Activated CD8-positive, alpha-beta T cell treated with anti-CD3 and anti-CD28 coated beads for 36 hours (primary cell): ENCODE results near the gene B4GALT5. TPM values are rescaled to one million over a fixed set of nuclear protein-coding genes. Genes with fewer than 3 reads are reported as not detected.
"Not testable (repeated sequence)": the region's sequence is repeated elsewhere in the genome, so short reads cannot be mapped to it uniquely, and the experiment has no call there.

ENCODE experiments used
- ATAC-seq: fragments of 200-7000 bp; cut with Tn5 transposase; one replicate; pipeline ENCODE4 v1.10.0; 2021; ENCODE audit warnings: mild to moderate bottlenecking, moderate library complexity
- CTCF ChIA-PET: fragments of 350-600 bp; sonication (Branson Sonifier 250); formaldehyde crosslinking; loops from one replicate; lab custom pipeline; 2021; ENCODE audit warnings: antibody characterized with exemption; lab: Charles Lee
- POLR2A ChIA-PET: fragments of 350-600 bp; sonication (Branson Sonifier 250); formaldehyde crosslinking; loops from one replicate; lab custom pipeline; 2021; ENCODE audit warnings: antibody characterized with exemption; lab: Charles Lee
- DNase-seq: peaks from one replicate; pipeline ENCODE4 v3.0.0-alpha.2; 2020
- H3K27ac Mint-ChIP-seq: one replicate; pipeline ENCODE4 v1.8.0; 2021; ENCODE audit warnings: mild to moderate bottlenecking, mixed read lengths
- H3K27me3 Mint-ChIP-seq: one replicate; pipeline ENCODE4 v1.8.0; 2021; ENCODE audit warnings: mixed read lengths
- H3K36me3 Mint-ChIP-seq: one replicate; pipeline ENCODE4 v1.8.0; 2021; ENCODE audit warnings: low read depth, mixed read lengths
- H3K4me1 Mint-ChIP-seq: one replicate; pipeline ENCODE4 v1.8.0; 2021; ENCODE audit warnings: low read depth, mixed read lengths
- H3K4me3 Mint-ChIP-seq: one replicate; pipeline ENCODE4 v1.8.0; 2021; ENCODE audit warnings: mild to moderate bottlenecking, moderate library complexity, mixed read lengths
- H3K9me3 Mint-ChIP-seq: one replicate; pipeline ENCODE4 v1.8.0; 2021; ENCODE audit warnings: mixed read lengths
- intact Hi-C: fragments of 100-400 bp; cut with micrococcal nuclease; formaldehyde crosslinking; loops from one replicate; pipeline ENCODE4 v1.10.0; 2022
- total RNA-seq, 2 experiments: library from RNA; stranded (reverse); gene quantifications; one replicate each; pipeline ENCODE4 v1.2.3, GENCODE V29; 2021
- TF ChIP-seq, protein P1 (sequence below): fragments of 200-600 bp; IDR thresholded peaks from one replicate; pipeline ENCODE4 v1.8.0; 2022; ENCODE audit warnings: antibody characterized with exemption, mild to moderate bottlenecking

B4GALT5 gene, protein sequence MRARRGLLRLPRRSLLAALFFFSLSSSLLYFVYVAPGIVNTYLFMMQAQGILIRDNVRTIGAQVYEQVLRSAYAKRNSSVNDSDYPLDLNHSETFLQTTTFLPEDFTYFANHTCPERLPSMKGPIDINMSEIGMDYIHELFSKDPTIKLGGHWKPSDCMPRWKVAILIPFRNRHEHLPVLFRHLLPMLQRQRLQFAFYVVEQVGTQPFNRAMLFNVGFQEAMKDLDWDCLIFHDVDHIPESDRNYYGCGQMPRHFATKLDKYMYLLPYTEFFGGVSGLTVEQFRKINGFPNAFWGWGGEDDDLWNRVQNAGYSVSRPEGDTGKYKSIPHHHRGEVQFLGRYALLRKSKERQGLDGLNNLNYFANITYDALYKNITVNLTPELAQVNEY
- 10 to 100 TPM; 16.5 to 16.8 TPM for total RNA-seq

DNA sequence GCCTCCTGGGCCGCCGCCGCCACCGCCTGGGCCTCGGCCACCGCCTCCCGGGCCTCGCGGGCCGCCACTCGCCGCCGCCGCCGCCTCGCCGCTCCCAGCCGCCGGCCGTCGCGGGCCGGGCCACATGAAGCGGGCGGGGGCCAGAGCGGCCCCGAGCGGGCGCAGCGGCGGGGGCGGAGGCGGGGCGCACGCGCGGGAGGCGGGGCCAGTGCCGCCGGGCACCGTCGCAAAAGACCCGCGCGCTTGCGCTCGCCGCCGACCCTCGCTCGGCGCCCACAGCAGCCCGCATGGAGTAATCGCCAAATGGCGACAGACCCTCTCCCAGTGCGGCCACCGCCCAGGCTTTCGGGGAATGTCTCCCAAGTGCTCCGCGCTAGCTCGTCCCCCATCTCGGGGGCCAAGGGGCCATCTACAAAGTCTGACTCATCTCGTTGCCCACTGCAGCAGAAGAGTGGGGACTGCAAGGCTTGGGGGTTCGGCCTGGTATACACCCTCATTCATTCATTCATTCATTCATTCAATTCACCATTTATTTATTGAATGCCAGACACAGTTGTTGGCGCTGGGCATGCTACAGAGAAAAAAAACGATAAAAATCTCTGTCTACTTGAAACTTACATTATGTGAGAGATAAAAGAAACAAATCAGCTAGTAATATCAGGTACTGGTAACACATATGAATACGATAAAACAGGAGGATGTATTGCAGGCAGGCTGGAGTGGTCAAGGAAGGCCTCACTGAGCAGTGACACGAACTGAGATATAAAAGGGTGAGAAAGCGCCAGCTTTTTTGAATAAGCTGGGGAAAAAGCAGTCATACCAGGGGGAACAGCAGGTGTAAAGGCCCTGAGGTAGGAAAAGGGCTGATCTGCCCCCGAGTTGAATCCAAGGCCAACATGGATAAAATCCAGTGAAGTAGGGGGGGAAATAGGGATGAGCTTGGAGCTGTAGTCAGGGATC is at the start of gene B4GALT5:
Gene B4GALT5, minus strand, starts transcription at position 126 of the 960 bp plus-strand sequence. CDS start 188 bp downstream, outside the sequence.
- CTCF ChIA-PET: interaction anchor here (0.8 to 1.8 kb wide), 8 partner anchors 45 to 357 kb away, joined by 3 to 8 read pairs (median 4); no protein-coding TSS in a partner anchor
- POLR2A ChIA-PET: interaction anchor here (0.6 to 1.6 kb wide), 6 partner anchors 10 to 191 kb away, joined by 3 to 5 read pairs (median 4); no protein-coding TSS in a partner anchor
- DNase-seq: peak; percentile 66
- H3K9me3 Mint-ChIP-seq: no peaks in the 10 kb centered on the region
- peak; percentile 84 for ATAC-seq
- H3K36me3 Mint-ChIP-seq: peaks cover 6% of the 10 kb centered on the region
- TF ChIP-seq, protein P1, sequence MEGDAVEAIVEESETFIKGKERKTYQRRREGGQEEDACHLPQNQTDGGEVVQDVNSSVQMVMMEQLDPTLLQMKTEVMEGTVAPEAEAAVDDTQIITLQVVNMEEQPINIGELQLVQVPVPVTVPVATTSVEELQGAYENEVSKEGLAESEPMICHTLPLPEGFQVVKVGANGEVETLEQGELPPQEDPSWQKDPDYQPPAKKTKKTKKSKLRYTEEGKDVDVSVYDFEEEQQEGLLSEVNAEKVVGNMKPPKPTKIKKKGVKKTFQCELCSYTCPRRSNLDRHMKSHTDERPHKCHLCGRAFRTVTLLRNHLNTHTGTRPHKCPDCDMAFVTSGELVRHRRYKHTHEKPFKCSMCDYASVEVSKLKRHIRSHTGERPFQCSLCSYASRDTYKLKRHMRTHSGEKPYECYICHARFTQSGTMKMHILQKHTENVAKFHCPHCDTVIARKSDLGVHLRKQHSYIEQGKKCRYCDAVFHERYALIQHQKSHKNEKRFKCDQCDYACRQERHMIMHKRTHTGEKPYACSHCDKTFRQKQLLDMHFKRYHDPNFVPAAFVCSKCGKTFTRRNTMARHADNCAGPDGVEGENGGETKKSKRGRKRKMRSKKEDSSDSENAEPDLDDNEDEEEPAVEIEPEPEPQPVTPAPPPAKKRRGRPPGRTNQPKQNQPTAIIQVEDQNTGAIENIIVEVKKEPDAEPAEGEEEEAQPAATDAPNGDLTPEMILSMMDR: no peak
- intact Hi-C loops: loop anchor here (5.0 to 10.0 kb wide), 2 partner anchors 47 to 101 kb away; partner anchors contain the start of gene SLC9A8
- H3K27me3 Mint-ChIP-seq: no peaks in the 10 kb centered on the region
- peaks cover 46% of the 10 kb centered on the region for H3K4me1 Mint-ChIP-seq
- peak within 1 kb of the TSS; percentile 87 for H3K4me3 Mint-ChIP-seq
- peak within 1 kb of the TSS; percentile 90 for H3K27ac Mint-ChIP-seq

DNA sequence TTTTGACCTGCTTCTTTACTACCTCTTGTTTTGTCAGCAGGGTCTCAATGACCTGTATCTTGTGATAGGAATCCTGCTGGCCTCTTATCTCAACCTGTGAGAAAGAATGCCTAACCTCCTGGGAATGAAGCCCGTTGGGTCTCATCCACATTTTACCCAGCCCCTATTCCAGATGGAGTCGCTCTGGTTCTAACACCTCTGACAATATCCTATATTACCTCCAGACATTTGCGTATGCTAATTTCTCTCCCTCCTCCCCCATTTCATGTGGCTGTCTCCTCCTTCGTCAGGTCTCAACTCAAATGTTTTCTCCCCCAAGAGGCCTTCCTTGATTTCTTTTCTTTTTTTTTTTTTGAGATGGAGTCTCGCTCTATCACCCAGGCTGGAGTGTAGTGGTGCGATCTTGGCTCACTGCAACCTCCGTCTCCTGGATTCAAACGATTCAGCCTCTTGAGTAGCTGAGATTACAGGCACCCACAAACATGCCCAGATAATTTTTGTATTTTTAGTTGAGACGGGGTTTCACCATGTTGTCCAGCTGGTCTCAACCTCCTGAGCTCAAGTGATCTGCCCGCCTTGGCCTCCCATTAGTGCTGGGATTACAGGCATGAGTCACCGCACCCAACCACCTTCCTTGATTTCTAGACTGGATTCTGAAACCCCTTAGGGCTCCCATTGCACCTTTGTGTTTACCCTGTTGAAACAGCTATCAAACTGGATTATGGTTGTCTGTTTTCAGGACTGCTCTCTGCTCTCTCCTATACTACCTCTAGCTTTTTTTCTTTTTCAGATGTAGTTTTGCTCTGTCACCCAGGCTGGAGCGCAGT is 49.5 kb upstream of the B4GALT5 start:
- Mint-ChIP-seq H3K27me3 (peaks cover 45% of the 10 kb centered on the region), H3K9me3 (no peaks in the 10 kb centered on the region), H3K36me3 (no peaks in the 10 kb centered on the region), H3K4me1 (peaks cover 6% of the 10 kb centered on the region), H3K4me3 (no peak overlapping the region), H3K27ac (no peak overlapping the region)
- TF ChIP-seq, protein P1: no peak
- no peak for ATAC-seq
- CTCF ChIA-PET: interaction anchor here (1.2 kb wide), 1 partner anchor 14 kb away, joined by 3 read pairs; no protein-coding TSS in a partner anchor
- DNase-seq: no peak
- POLR2A ChIA-PET: no interaction called here
- intact Hi-C loops: no loop called here

DNA sequence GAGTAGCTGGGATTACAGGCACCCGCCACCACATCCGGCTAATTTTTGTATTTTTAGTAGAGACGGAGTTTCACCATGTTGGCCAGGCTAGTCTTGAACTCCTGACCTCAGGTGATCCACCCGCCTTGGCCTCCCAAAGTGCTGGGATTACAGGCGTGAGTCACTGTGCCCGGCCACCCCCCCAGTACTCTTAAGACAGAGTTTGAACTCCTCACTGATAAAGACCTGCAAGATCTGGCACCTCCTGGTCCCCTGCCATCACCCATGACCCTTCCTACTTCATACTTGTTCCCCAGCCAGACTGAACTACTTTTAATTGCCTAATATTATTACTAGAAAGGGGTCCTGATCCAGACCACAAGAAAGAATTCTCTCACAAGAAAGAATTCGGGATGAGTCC is 48.2 kb upstream of the B4GALT5 start:
- ATAC-seq, H3K36me3 Mint-ChIP-seq, intact Hi-C loops, H3K9me3 Mint-ChIP-seq, H3K4me1 Mint-ChIP-seq, DNase-seq, CTCF ChIA-PET, H3K27ac Mint-ChIP-seq, H3K4me3 Mint-ChIP-seq, POLR2A ChIA-PET: not testable (repeated sequence)
- H3K27me3 Mint-ChIP-seq: peaks cover 36% of the 10 kb centered on the region

DNA sequence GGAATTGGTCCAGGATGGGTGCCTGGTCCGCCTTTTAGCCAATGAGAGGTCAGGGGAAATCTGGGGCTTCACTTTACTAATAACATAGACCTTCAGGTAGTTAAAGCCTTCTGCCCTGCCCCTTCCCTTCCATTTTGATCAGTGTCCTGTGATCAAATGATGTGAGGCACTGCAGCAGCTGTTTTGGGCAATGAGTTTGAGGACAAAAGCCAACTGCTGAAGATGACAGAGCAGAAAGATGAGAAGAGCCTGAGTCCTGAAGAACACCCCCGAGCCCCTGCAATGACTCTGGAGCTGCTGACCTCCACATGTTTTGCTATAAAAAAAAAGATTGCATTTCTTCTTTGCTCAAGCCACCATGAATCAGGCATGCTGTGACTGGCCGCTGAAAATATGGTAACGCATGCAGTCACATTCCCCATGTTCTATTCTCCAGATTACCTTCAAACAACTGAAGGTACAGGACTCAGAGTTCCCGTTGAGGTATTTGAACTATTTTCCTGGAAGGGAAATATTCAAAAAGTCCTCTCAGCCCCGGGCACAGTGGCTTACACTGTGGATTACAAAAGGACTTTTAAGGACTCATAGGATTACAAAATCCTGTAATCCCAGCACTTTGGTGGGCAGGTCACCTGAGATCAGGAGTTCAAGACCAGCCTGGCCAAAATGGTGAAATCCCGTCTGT is 45.7 kb upstream of the B4GALT5 start:
- TF ChIP-seq, protein P1: no peak
- H3K36me3 Mint-ChIP-seq: no peaks in the 10 kb centered on the region
- ATAC-seq: no peak
- H3K9me3 Mint-ChIP-seq: peaks cover 2% of the 10 kb centered on the region
- peaks cover 24% of the 10 kb centered on the region for H3K27me3 Mint-ChIP-seq
- ChIA-PET POLR2A (interaction anchor here (1.6 kb wide), 1 partner anchor 17 kb away, joined by 4 read pairs; no protein-coding TSS in a partner anchor), CTCF (interaction anchor here (0.7 to 1.9 kb wide), 2 partner anchors 30 to 87 kb away, joined by 3 to 6 read pairs; no protein-coding TSS in a partner anchor)
- DNase-seq: no peak
- H3K4me1 Mint-ChIP-seq: no peaks in the 10 kb centered on the region
- no peak overlapping the region for H3K27ac Mint-ChIP-seq
- intact Hi-C loops: no loop called here
- no peak overlapping the region for H3K4me3 Mint-ChIP-seq
